NCI-H146 treated with DMSO at 0.1 percent for 48 hours (cell line): ENCODE measurements around the gene IL16.

Experiments used
- DNase-seq: peaks from one replicate; lab custom pipeline; 2025; ENCODE audit not compliant: unreplicated experiment; lab: John Stamatoyannopoulos, UW

The IL16 gene

DNA sequence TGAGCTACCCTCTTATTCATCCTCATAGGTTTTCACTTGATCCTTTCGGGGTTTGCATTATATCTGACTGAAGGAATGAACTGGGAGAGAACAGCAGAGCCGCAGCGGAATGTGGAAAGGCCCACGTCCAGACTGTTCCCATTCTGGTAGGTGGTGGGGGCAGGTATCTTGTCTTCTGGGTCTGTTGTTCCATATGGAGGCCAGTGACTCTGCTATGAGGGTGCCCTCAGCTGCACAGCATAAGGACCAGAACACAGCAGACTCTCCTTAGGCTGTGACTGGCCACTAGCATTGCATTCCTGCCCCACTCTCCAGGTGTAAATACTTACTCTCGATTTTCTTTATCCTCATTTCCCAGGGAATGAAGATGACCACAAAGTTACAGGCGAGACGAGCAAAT is 165.2 kb downstream of the IL16 start:
- DNase-seq: no peak

DNA sequence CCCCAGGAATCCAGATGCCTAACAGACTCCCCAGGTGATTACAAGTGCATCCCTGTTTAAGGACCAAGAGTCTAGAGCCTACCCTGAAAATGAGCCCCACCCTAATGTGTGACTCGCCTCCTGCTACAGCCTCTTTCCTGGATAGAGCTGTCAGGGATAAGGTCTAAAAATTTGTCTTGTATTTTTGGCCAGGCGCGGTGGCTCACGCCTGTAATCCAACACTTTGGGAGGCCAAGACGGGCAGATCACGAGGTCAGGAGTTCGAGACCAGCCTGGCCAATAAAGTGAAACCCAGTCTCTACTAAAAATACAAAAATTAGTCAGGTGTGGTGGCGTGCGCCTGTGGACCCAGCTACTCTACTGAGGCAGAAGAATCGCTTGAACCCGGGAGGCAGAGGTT is 166.1 kb downstream of the IL16 start:
- DNase-seq: no peak

DNA sequence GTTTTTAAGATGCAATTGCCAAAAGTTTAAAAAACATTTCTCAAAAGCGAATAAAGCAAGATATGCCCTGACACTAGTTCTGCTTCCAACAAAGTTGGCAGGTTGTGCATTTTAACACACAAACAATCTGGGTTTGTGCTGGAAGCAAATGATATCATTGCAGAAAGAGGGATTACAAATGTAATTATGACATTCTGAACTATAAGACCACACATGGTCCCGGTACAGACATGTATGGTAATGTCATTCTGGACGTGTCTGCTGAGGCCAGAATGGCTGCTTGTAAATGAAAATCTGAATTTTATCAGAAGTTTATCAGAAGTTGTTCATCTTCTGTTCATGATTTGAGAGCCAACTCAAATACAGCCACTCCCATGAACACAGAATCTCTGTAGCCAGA is 166.6 kb downstream of the IL16 start:
- no peak for DNase-seq
